PC-9 (cell line): ENCODE measurements around the gene RTCA. TPM values are rescaled to one million over a fixed set of nuclear protein-coding genes. Genes with fewer than 3 reads are reported as not detected.

Source experiments
- BruUV-seq: library from RNA; stranded (reverse); fragments of 400-500 nt; replicated peaks from 2 replicates; lab custom pipeline; 2021; lab: Mats Ljungman, UMichigan
- CTCF ChIA-PET: fragments of 300-600 bp; sonication (Branson Sonifier 250); formaldehyde crosslinking; loops from one replicate; lab custom pipeline; 2022; ENCODE audit warnings: antibody characterized with exemption; lab: Charles Lee
- POLR2A ChIA-PET: fragments of 300-600 bp; sonication (Branson Sonifier 250); formaldehyde crosslinking; loops from one replicate; lab custom pipeline; 2022; ENCODE audit warnings: antibody characterized with exemption; ENCODE audit not compliant: unreplicated experiment; lab: Charles Lee
- DNase-seq, 2 experiments: peaks; one replicate each; pipeline versions ENCODE4 v3.0.0 to v3.0.0-alpha.2; 2015 to 2022; ENCODE audit warnings: mixed read lengths in 1 of 2
- H2AFZ ChIP-seq: fragments of 200-600 bp; sonication (generic); 2 replicates; pipeline ENCODE4 v1.8.1; 2017; ENCODE audit warnings: antibody characterized with exemption
- H3F3A ChIP-seq: fragments of 200-600 bp; sonication (generic); 2 replicates; pipeline ENCODE4 v1.8.1; 2017; ENCODE audit warnings: antibody characterized with exemption, mild to moderate bottlenecking, low read depth; ENCODE audit not compliant: insufficient read depth
- H3K27ac ChIP-seq: fragments of 200-600 bp; sonication (generic); 2 replicates; pipeline ENCODE4 v1.6.1; 2016; ENCODE audit warnings: mixed run types
- H3K27me3 ChIP-seq: fragments of 200-600 bp; sonication (generic); 2 replicates; pipeline ENCODE4 v1.6.1; 2016; ENCODE audit warnings: low read depth, mixed run types; ENCODE audit not compliant: insufficient read depth
- H3K36me3 ChIP-seq: fragments of 200-600 bp; sonication (generic); 2 replicates; pipeline ENCODE4 v1.6.1; 2016; ENCODE audit warnings: low read depth, mixed run types
- H3K4me1 ChIP-seq: fragments of 200-600 bp; sonication (generic); replicated peaks from 2 replicates; pipeline ENCODE4 v1.6.1; 2016; ENCODE audit warnings: mixed run types; ENCODE audit not compliant: insufficient read depth
- H3K4me2 ChIP-seq: fragments of 200-600 bp; sonication (generic); 2 replicates; pipeline ENCODE4 v1.6.1; 2017; ENCODE audit warnings: mixed run types
- H3K4me3 ChIP-seq: fragments of 200-600 bp; sonication (generic); 2 replicates; pipeline ENCODE4 v1.6.1; 2016; ENCODE audit warnings: mixed run types
- H3K79me2 ChIP-seq: fragments of 200-600 bp; sonication (generic); 2 replicates; pipeline ENCODE4 v1.6.1; 2017; ENCODE audit warnings: low read depth, mixed run types
- H3K9me2 ChIP-seq: fragments of 200-600 bp; sonication (generic); 2 replicates; pipeline ENCODE4 v1.8.1; 2017; ENCODE audit warnings: mild to moderate bottlenecking; ENCODE audit not compliant: insufficient read depth
- H3K9me3 ChIP-seq: fragments of 200-600 bp; sonication (generic); 2 replicates; pipeline ENCODE4 v1.8.1; 2016; ENCODE audit warnings: low read depth; ENCODE audit not compliant: insufficient read depth
- H4K20me1 ChIP-seq: fragments of 200-600 bp; sonication (generic); 2 replicates; pipeline ENCODE4 v1.8.1; 2017; ENCODE audit not compliant: insufficient read depth
- CTCF ChIP-seq: fragments of 200-600 bp; sonication (generic); conservative IDR thresholded peaks from 2 replicates; pipeline ENCODE4 v1.6.1; 2017; ENCODE audit warnings: mixed run types, antibody characterized with exemption, mild to moderate bottlenecking, moderate library complexity
- EZH2 ChIP-seq: fragments of 200-600 bp; sonication (generic); IDR thresholded peaks from 2 replicates; pipeline ENCODE4 v1.8.0; 2017; ENCODE audit warnings: antibody characterized with exemption, low read depth
- intact Hi-C: fragments of 100-400 bp; cut with micrococcal nuclease; formaldehyde crosslinking; loops from one replicate; pipeline ENCODE4 v1.10.0; 2022; ENCODE audit not compliant: unreplicated experiment
- total RNA-seq: library from RNA; stranded (reverse); gene quantifications from 2 replicates; pipeline ENCODE4 v1.2.3, GENCODE V29; 2021

Gene RTCA
- total RNA-seq, 1 experiment from 2014 or later = 38.1 TPM

- Histone ChIP-seq H3K27me3 (no peaks in the 10 kb centered on the region), H2AFZ (no peak overlapping the region), H3K36me3 (peaks cover 58% of the 10 kb centered on the region), H3F3A (no peaks in the 10 kb centered on the region; the same call in 1 of the 2 replicates), H3K4me2 (no peak overlapping the region), H4K20me1 (0 out of 2 replicates have a peak, but pooled peaks cover 2% of the 10 kb centered on the region), H3K27ac (no peak overlapping the region), H3K4me1 (no peaks in the 10 kb centered on the region), H3K79me2 (no peaks in the 10 kb centered on the region), H3K9me2 (no peaks in the 10 kb centered on the region), H3K9me3 (no peaks in the 10 kb centered on the region), H3K4me3 (no peak overlapping the region)
- CTCF ChIA-PET = interaction anchor here (0.6 kb wide), 1 partner anchor 18 kb away, joined by 4 read pairs; the partner anchor contains the start of gene RTCA
- no peak for DNase-seq
- POLR2A ChIA-PET = no interaction called here
- intact Hi-C loops = loop anchor here (10.0 kb wide), 1 partner anchor 480 kb away; no protein-coding TSS in a partner anchor
- BruUV-seq = no TSS peak
- no peak for TF ChIP-seq EZH2
- no peak for TF ChIP-seq CTCF
These were observed 18.6 kb downstream of the RTCA start for GRCh38 chr1:100284591-100284990.

GRCh38 chr1:100287162-100287561, 21.1 kb downstream of the RTCA start:
- DNase-seq = no peak
- Histone ChIP-seq H3K9me3 (no peaks in the 10 kb centered on the region), H3K4me1 (no peaks in the 10 kb centered on the region), H3K27ac (no peak overlapping the region), H3K27me3 (no peaks in the 10 kb centered on the region), H3K79me2 (no peaks in the 10 kb centered on the region), H3K4me2 (no peak overlapping the region), H4K20me1 (0 out of 2 replicates have a peak, but pooled peaks cover 3% of the 10 kb centered on the region), H3K36me3 (peaks cover 63% of the 10 kb centered on the region), H3K9me2 (no peaks in the 10 kb centered on the region), H3F3A (no peaks in the 10 kb centered on the region; the same call in 1 of the 2 replicates), H3K4me3 (no peak overlapping the region), H2AFZ (no peak overlapping the region)
- intact Hi-C loops = loop anchor here (10.0 kb wide), 1 partner anchor 482 kb away; no protein-coding TSS in a partner anchor
- TF ChIP-seq EZH2 (no peak), CTCF (no peak)
- BruUV-seq = no TSS peak
- POLR2A ChIA-PET = no interaction called here
- CTCF ChIA-PET = no interaction called here

GRCh38 chr1:100290291-100290690, 24.3 kb downstream of the RTCA start:
- no peaks in the 10 kb centered on the region for H3K79me2 ChIP-seq
- no peaks in the 10 kb centered on the region for H3K27me3 ChIP-seq
- H3K4me1 ChIP-seq = no peaks in the 10 kb centered on the region
- no peak for DNase-seq
- no peak overlapping the region for H2AFZ ChIP-seq
- H4K20me1 ChIP-seq = 0 out of 2 replicates have a peak, but pooled peaks cover 3% of the 10 kb centered on the region
- no peak overlapping the region for H3K4me3 ChIP-seq
- ChIA-PET CTCF (no interaction called here), POLR2A (no interaction called here)
- H3K36me3 ChIP-seq = peaks cover 41% of the 10 kb centered on the region
- H3K9me2 ChIP-seq = no peaks in the 10 kb centered on the region
- no peak overlapping the region for H3K27ac ChIP-seq
- intact Hi-C loops = no loop called here
- H3K9me3 ChIP-seq = no peaks in the 10 kb centered on the region
- TF ChIP-seq CTCF (no peak), EZH2 (no peak)
- H3K4me2 ChIP-seq = no peak overlapping the region
- BruUV-seq = no TSS peak
- H3F3A ChIP-seq = no peaks in the 10 kb centered on the region
